ENCODE measurements around the gene SPINK8.

Gene SPINK8

GRCh38 chr3:48276911-48277641, 56.4 kb downstream of the SPINK8 start:
- no peak for TF ChIP-seq CTCF (conservative IDR thresholded peaks at IDR 0.05; ENCODE audit: low read length)
- Histone ChIP-seq H3K4me3 (ENCODE audit: low read length, poor library complexity, severe bottlenecking) (no peak overlapping the region), H2AFZ (ENCODE audit: low read length) (no peak overlapping the region), H3K36me3 (ENCODE audit: insufficient read depth, low read length) (no peaks in the 10 kb centered on the region), H3K9me2 (replicated peaks; ENCODE audit: low read depth, low read length) (no peaks in the 10 kb centered on the region), H3F3A (ENCODE audit: low read depth) (no peaks in the 10 kb centered on the region), H4K20me1 (ENCODE audit: insufficient read depth, low read length, poor library complexity, severe bottlenecking) (no peaks in the 10 kb centered on the region), H3K27me3 (ENCODE audit: insufficient read depth, low read length, poor library complexity, severe bottlenecking) (no peaks in the 10 kb centered on the region), H3K9ac (ENCODE audit: low read depth, low read length, poor library complexity, severe bottlenecking) (no peak overlapping the region), H3K4me2 (ENCODE audit: low read depth, low read length, poor library complexity, severe bottlenecking) (no peak overlapping the region), H3K79me2 (ENCODE audit: insufficient read depth, low read length) (no peaks in the 10 kb centered on the region), H3K9me3 (ENCODE audit: insufficient read depth, low read depth, low read length) (no peaks in the 10 kb centered on the region), H3K4me1 (ENCODE audit: insufficient read depth, low read length, poor library complexity, severe bottlenecking) (no peaks in the 10 kb centered on the region)

GRCh38 chr3:48275287-48276027, 58.0 kb downstream of the SPINK8 start:
- Histone ChIP-seq H3K9ac (ENCODE audit: low read depth, low read length, poor library complexity, severe bottlenecking) (no peak overlapping the region), H2AFZ (ENCODE audit: low read length) (no peak overlapping the region), H3K36me3 (ENCODE audit: insufficient read depth, low read length) (no peaks in the 10 kb centered on the region), H3K79me2 (ENCODE audit: insufficient read depth, low read length) (no peaks in the 10 kb centered on the region), H3K4me3 (ENCODE audit: low read length, poor library complexity, severe bottlenecking) (no peak overlapping the region), H3F3A (ENCODE audit: low read depth) (no peaks in the 10 kb centered on the region), H3K9me2 (replicated peaks; ENCODE audit: low read depth, low read length) (no peaks in the 10 kb centered on the region), H3K4me1 (ENCODE audit: insufficient read depth, low read length, poor library complexity, severe bottlenecking) (no peaks in the 10 kb centered on the region), H3K27me3 (ENCODE audit: insufficient read depth, low read length, poor library complexity, severe bottlenecking) (no peaks in the 10 kb centered on the region), H3K9me3 (ENCODE audit: insufficient read depth, low read depth, low read length) (no peaks in the 10 kb centered on the region), H3K4me2 (ENCODE audit: low read depth, low read length, poor library complexity, severe bottlenecking) (no peak overlapping the region), H4K20me1 (ENCODE audit: insufficient read depth, low read length, poor library complexity, severe bottlenecking) (no peaks in the 10 kb centered on the region)
- no peak for TF ChIP-seq EZH2phosphoT487 (IDR thresholded peaks at IDR 0.05; ENCODE audit: borderline replicate concordance)
- no peak for TF ChIP-seq CTCF (conservative IDR thresholded peaks at IDR 0.05; ENCODE audit: low read length)

GRCh38 chr3:48274452-48274851, 59.0 kb downstream of the SPINK8 start:
- H3K4me2 ChIP-seq (ENCODE audit: low read depth, low read length, poor library complexity, severe bottlenecking) = no peak overlapping the region

More at GRCh38 chr3:48274452-48274851, 59.0 kb downstream of the SPINK8 start:
- Histone ChIP-seq H3K9ac (ENCODE audit: low read depth, low read length, poor library complexity, severe bottlenecking) (no peak overlapping the region), H3K79me2 (ENCODE audit: insufficient read depth, low read length) (no peaks in the 10 kb centered on the region), H4K20me1 (ENCODE audit: insufficient read depth, low read length, poor library complexity, severe bottlenecking) (no peaks in the 10 kb centered on the region), H3K27me3 (ENCODE audit: insufficient read depth, low read length, poor library complexity, severe bottlenecking) (no peaks in the 10 kb centered on the region), H2AFZ (ENCODE audit: low read length) (no peak overlapping the region), H3K4me1 (ENCODE audit: insufficient read depth, low read length, poor library complexity, severe bottlenecking) (no peaks in the 10 kb centered on the region), H3K9me3 (ENCODE audit: insufficient read depth, low read depth, low read length) (no peaks in the 10 kb centered on the region), H3K4me3 (ENCODE audit: low read length, poor library complexity, severe bottlenecking) (no peak overlapping the region), H3K36me3 (ENCODE audit: insufficient read depth, low read length) (peaks cover 8% of the 10 kb centered on the region; the same call in 1 of the 2 replicates), H3F3A (ENCODE audit: low read depth) (no peaks in the 10 kb centered on the region), H3K9me2 (replicated peaks; ENCODE audit: low read depth, low read length) (no peaks in the 10 kb centered on the region)
- no peak for TF ChIP-seq EZH2phosphoT487 (IDR thresholded peaks at IDR 0.05; ENCODE audit: borderline replicate concordance)
- no peak for TF ChIP-seq CTCF (conservative IDR thresholded peaks at IDR 0.05; ENCODE audit: low read length)
